RWPE1 (cell line): Measurements from ENCODE around the gene GMEB2.

Experiments
- CTCF ChIA-PET: fragments of 350-600 bp; sonication (Branson Sonifier 250); formaldehyde crosslinking; extraction: SDS; loops from one replicate; lab custom pipeline; 2021; lab: Yijun Ruan, JAX
- POLR2A ChIA-PET: fragments of 400-600 bp; formaldehyde crosslinking; extraction: SDS; loops from one replicate; lab custom pipeline; 2020; ENCODE audit warnings: antibody characterized with exemption; ENCODE audit not compliant: low non-redundant PET; lab: Yijun Ruan, JAX
- DNase-seq: peaks from one replicate; pipeline ENCODE4 v3.0.0; 2012; ENCODE audit warnings: low spot score
- H3K27ac ChIP-seq: fragments of 450-650 bp; 2 replicates; pipeline ENCODE4 v1.5.1; 2017
- TF ChIP-seq, protein P1 (sequence below): fragments of 450-650 bp; conservative IDR thresholded peaks from 2 replicates; pipeline ENCODE4 v1.5.1; 2017; ENCODE audit warnings: low read depth, mild to moderate bottlenecking

GMEB2 gene

GRCh38 chr20:63645218-63645617 lies 18.3 kb upstream of the GMEB2 start:
- CTCF ChIA-PET = interaction anchor here (0.6 to 1.6 kb wide), 2 partner anchors 37 to 363 kb away, joined by 3 to 4 read pairs; no protein-coding TSS in a partner anchor
- POLR2A ChIA-PET = no interaction called here
- DNase-seq = no peak
- no peak overlapping the region for H3K27ac ChIP-seq
- TF ChIP-seq, protein P1, sequence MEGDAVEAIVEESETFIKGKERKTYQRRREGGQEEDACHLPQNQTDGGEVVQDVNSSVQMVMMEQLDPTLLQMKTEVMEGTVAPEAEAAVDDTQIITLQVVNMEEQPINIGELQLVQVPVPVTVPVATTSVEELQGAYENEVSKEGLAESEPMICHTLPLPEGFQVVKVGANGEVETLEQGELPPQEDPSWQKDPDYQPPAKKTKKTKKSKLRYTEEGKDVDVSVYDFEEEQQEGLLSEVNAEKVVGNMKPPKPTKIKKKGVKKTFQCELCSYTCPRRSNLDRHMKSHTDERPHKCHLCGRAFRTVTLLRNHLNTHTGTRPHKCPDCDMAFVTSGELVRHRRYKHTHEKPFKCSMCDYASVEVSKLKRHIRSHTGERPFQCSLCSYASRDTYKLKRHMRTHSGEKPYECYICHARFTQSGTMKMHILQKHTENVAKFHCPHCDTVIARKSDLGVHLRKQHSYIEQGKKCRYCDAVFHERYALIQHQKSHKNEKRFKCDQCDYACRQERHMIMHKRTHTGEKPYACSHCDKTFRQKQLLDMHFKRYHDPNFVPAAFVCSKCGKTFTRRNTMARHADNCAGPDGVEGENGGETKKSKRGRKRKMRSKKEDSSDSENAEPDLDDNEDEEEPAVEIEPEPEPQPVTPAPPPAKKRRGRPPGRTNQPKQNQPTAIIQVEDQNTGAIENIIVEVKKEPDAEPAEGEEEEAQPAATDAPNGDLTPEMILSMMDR = no peak

DNA sequence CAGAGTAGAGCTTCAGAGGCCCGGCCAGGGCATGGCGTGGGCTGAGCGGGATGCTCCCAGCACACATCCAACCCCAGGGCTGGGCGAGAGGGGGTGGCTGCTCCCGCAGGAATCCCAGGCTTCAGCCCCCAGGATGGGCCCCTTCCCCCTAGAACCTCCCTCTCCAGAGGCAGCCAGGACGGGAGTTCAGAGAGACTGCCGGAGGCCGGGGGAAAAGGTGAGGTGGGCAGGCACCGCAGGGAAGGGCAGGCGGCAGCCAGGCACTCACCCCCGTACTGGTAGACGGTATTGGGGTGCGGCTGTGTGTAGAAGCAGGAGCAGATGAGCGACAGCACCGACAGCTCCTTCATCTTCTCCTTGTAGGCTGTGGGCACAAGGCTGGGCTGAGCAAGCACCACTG lies 17.0 kb upstream of the GMEB2 start:
- CTCF ChIA-PET = interaction anchor here (0.6 to 1.6 kb wide), 2 partner anchors 38 to 311 kb away, joined by 3 to 4 read pairs; no protein-coding TSS in a partner anchor
- TF ChIP-seq, protein P1 = no peak
- no peak for DNase-seq
- POLR2A ChIA-PET = no interaction called here
- no peak overlapping the region for H3K27ac ChIP-seq

DNA sequence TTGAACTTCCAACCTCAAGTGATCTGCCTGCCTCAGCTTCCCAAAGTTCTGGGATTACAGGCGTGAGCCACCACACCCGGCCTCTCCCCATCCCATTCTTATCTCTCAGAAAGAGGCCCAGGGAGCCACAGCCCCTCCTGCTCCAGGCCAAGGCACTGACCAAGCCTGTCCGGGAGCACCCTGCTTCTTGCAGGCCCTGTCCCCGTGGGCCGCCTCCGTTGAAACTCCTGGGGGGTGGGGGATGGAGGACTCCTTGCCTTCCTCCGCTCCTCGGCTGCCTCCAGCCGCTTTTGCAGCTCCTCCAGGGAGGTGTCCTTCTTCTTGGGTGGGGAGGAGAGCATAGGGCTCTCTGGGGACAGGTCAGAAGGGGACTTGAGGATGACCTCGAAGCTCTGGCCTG lies 16.6 kb upstream of the GMEB2 start:
- no peak for DNase-seq
- ChIA-PET POLR2A (interaction anchor here (1.5 kb wide), 1 partner anchor 53 kb away, joined by 4 read pairs; the partner anchor contains the start of gene TNFRSF6B), CTCF (interaction anchor here (0.6 to 1.6 kb wide), 2 partner anchors 39 to 311 kb away, joined by 3 to 4 read pairs; no protein-coding TSS in a partner anchor)
- no peak overlapping the region for H3K27ac ChIP-seq
- TF ChIP-seq, protein P1 = no peak

GRCh38 chr20:63642527-63643247 lies 15.8 kb upstream of the GMEB2 start:
- TF ChIP-seq, protein P1 = no peak
- POLR2A ChIA-PET = interaction anchor here (0.5 to 1.5 kb wide), 4 partner anchors 16 to 82 kb away, joined by 3 to 7 read pairs (median 6); partner anchors contain the start of genes RTEL1 and TNFRSF6B
- no peak overlapping the region for H3K27ac ChIP-seq

DNA sequence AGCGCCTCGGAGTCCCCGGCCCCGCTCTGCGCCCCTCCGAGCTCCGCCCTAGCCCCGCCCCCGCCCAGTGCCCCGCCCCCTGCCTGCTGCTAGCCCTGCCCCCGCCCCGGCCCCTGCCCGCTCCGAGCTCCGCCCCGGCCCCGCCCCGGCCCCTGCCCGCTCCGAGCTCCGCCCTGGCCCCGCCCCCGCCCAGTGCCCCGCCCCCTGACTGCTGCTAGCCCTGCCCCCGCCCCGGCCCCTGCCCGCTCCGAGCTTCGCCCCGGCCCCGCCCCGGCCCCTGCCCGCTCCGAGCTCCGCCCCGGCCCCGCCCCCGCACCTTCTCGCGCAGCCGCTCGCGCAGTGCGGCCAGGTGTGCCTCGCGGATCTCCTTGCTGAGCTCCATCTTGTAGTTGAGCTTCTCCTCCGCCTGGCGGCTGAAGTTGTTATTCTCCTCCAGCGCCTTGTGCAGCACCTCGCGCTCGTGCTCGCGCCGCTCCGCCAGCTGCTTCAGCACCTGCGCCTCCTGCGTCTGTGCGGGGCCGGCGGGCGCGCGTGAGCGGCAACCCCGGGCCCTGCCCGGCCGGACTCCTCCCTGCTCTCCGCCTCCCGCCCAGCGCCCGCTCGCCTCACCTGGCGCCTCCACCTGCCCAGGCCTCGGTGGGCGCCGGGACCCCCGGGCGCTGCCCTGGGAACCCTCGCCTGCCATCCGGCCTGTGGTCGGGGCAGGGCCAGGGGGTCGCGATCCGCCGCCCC lies 15.1 kb upstream of the GMEB2 start:
- ChIA-PET CTCF (interaction anchor here (0.6 to 2.1 kb wide), 6 partner anchors 16 to 1223 kb away, joined by 3 to 13 read pairs (median 4); partner anchors contain the start of genes PTK6 and RTEL1), POLR2A (interaction anchor here (0.6 to 1.5 kb wide), 5 partner anchors 13 to 83 kb away, joined by 3 to 7 read pairs (median 4); partner anchors contain the start of genes RTEL1 and TNFRSF6B)
- H3K27ac ChIP-seq = no peak overlapping the region
- DNase-seq = peak; percentile 97
- TF ChIP-seq, protein P1 = no peak; the same call in 1 of the 2 replicates

More at GRCh38 chr20:63642527-63643247, 15.8 kb upstream of the GMEB2 start:
- DNase-seq = no peak
- CTCF ChIA-PET = interaction anchor here (0.6 to 2.1 kb wide), 4 partner anchors 15 to 105 kb away, joined by 3 to 13 read pairs (median 4); partner anchors contain the start of genes PTK6 and RTEL1
